ENCODE results near the gene ADPRHL1.

The ADPRHL1 gene

DNA sequence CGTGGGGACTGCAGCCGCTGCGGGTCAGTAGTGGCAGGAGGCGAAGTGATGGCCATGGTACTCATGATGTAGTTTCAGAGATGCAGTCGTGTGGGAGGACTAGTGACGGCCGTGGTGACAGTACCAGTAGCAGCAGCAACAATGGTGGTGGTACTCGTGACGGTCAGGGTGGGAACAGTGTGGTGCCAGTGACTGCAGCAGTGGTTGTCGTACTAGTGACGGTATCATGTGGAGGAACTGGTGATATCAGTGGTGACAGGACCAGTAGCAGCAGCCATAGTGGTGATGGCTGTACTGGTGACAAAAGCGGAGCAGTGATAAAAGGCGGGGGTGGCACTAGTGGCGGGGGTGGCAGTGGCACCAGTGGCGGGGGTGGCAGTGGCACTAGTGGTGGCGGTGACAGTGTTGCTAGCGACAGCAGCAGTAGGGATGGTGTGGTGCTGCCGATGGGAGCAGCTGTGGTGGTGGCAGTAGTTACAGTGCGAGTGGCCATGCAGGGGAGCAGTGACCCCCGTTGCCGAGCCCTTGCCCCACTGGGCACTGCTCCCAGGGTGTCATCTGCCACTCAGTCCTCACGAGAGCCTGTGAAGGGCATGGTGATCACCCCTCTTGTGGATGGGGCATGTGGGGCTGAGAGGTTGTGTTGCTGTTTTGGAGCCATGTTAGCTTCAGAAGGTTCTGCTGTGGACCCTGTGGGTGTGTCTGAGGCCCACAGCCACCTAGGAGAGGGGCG, 22.7 kb downstream of the ADPRHL1 start:
- H3K4me3 ChIP-seq (ENCODE audit: low read length) = no peak overlapping the region
- DNase-seq (ENCODE audit: low read depth) = no peak
- TF ChIP-seq, protein P1, sequence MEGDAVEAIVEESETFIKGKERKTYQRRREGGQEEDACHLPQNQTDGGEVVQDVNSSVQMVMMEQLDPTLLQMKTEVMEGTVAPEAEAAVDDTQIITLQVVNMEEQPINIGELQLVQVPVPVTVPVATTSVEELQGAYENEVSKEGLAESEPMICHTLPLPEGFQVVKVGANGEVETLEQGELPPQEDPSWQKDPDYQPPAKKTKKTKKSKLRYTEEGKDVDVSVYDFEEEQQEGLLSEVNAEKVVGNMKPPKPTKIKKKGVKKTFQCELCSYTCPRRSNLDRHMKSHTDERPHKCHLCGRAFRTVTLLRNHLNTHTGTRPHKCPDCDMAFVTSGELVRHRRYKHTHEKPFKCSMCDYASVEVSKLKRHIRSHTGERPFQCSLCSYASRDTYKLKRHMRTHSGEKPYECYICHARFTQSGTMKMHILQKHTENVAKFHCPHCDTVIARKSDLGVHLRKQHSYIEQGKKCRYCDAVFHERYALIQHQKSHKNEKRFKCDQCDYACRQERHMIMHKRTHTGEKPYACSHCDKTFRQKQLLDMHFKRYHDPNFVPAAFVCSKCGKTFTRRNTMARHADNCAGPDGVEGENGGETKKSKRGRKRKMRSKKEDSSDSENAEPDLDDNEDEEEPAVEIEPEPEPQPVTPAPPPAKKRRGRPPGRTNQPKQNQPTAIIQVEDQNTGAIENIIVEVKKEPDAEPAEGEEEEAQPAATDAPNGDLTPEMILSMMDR (conservative IDR thresholded peaks at IDR 0.05; ENCODE audit: low read depth, low read length) = no peak

DNA sequence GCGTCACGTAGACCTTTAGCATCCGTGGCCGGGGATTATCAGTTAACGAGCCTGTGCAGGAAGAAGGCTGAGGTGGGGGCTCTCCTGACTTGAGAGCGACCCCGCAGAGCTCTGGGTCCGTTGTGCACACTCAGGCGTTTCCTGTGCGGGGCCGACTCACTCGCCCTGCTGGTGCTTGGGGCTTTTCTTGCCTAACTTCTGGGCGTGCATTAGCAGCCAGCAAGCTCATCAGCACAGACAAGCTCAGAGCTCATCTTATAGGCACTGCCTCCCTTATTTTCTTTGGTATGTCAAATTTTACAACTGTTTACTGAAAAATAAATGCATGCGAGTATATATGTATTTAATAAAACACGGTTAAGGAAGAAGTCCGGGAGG, 23.7 kb downstream of the ADPRHL1 start:
- H3K4me3 ChIP-seq (ENCODE audit: low read length) = no peak overlapping the region
- DNase-seq (ENCODE audit: low read depth) = no peak
- TF ChIP-seq, protein P1 (conservative IDR thresholded peaks at IDR 0.05; ENCODE audit: low read depth, low read length) = no peak

DNA sequence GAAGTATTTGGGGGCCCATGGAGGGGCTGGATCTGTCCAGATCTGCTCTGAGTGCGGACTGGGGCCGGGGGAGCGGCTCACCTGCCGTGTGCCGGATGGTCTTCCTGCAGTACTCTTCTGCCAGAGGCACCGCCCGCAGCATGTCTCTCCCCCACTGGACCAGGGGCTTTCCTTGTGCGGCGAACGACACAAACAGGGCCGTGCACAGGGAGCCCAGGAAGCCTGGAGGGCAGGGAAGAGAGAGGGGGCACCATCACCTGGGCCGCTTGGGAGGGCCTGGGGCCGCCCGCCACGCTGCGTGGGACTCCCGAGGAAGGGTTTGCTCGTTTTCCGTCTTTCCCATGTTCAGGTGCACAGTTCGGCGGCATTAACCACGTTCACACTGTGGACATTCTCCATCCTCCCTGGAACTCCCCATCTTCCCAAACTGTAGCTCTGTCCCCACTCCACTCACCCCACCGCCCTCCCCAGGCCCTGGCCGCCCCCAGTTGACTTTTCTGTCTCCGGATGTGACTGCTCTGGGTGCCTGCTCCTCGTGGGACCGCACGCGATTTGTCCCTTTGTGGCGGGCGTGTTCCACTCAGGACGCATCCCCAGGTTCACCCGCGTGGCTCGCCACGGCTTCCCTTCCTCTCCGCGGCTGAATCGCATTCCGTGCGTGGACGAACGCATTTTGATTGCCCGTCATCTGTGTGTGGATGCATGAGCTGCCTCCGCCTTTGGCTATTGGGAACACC, 24.2 kb downstream of the ADPRHL1 start:
- no peak for DNase-seq (ENCODE audit: low read depth)
- H3K4me3 ChIP-seq (ENCODE audit: low read length) = no peak overlapping the region
- TF ChIP-seq, protein P1 (conservative IDR thresholded peaks at IDR 0.05; ENCODE audit: low read depth, low read length) = no peak

DNA sequence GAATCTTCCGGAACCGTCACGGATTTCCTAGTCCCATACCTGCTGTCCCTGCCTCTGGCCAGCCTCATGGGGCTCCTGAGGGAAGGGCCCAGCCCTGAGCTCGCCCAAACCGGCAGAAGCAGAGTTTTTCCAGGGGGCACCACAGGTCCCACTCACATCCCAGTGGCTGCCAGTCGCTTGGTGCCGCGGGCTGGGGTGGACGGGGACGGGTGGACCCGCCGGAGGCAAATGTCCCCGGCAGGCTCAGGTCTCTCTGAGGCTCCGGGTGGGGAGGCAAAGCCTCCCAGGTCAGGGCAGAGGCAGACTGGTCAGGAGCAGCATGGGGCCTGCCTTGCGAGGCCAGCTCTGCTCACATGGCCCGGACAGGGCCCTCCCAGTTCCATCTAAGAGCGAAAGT, 24.8 kb downstream of the ADPRHL1 start:
- no peak for DNase-seq (ENCODE audit: low read depth)
- TF ChIP-seq, protein P1 (conservative IDR thresholded peaks at IDR 0.05; ENCODE audit: low read depth, low read length) = no peak
- H3K4me3 ChIP-seq (ENCODE audit: low read length) = no peak overlapping the region

DNA sequence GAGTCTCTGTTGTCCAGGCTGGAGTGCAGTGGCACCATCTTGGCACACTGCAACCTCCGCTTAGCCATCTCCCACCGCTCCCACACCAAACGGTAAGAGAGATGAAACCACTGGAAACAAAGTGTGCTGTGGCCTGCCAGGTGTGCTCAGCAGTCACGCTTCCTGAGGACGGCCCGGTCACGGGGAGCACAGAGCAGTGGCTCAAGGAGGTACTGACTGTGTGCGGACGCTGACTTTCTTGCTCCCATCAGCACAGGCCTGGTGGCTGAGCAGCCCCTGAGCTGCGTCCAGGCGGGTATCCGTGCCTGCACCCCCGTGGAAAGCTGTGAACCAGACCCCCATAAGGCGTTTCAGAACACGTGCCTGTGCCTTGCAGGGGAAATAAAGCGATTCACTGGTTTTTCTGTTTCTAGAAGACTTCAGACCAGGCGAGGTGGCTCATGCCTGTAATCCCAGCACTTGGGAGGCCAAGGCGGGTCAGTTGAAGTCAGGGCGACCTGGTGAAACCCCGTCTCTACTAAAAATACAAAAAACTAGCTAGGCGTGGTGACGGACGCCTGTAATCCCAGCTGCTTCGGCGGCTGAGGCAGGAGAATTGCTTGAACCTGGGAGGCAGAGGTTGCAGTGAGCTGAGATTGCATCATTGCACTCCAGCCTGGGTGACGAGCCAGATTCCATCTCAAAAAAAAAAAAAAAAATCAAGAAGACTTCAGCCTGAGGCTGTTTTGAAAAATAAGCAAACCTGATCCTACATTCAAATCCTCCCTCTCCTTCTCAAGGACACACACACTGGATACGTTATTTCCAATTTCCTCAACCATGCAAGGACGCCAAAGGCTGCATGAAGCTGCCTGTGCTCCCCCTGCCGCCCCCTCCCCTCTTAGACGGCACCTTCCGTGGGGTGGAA, 25.5 kb downstream of the ADPRHL1 start:
- H3K4me3 ChIP-seq (ENCODE audit: low read length) = no peak overlapping the region
- TF ChIP-seq, protein P1 (conservative IDR thresholded peaks at IDR 0.05; ENCODE audit: low read depth, low read length) = no peak
- no peak for DNase-seq (ENCODE audit: low read depth)

DNA sequence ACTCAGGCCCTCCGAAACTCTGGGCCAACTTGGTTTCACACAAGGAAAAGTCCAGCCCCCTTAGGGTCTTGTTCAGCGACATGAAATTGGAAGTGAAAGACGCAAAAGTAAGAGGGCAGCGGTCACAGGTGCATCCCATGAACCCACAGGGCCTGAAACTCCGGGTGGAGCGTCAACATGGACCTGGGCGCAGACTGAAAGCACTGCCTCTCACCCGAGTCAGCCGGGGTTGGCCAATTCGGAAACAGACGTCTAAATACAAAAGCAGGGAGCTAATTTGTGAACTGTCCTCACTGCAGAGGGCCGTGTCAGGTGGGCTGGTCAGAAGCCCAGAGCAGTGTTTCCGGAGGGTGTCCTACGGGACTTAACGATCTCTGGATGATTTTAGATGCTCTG, 26.7 kb downstream of the ADPRHL1 start:
- TF ChIP-seq, protein P1 (conservative IDR thresholded peaks at IDR 0.05; ENCODE audit: low read depth, low read length) = no peak
- DNase-seq (ENCODE audit: low read depth) = no peak
- H3K4me3 ChIP-seq (ENCODE audit: low read length) = no peak overlapping the region
